HG03571 (cell line): ENCODE measurements around the gene JTB.
A peak's percentile ranks its signal among the peaks of the same experiment; 100 is the strongest.

Experiments used
- ATAC-seq: cut with Tn5 transposase; IDR thresholded peaks from one replicate; pipeline ENCODE4 v1.9.1; 2021; ENCODE audit not compliant: unreplicated experiment

Gene JTB

DNA sequence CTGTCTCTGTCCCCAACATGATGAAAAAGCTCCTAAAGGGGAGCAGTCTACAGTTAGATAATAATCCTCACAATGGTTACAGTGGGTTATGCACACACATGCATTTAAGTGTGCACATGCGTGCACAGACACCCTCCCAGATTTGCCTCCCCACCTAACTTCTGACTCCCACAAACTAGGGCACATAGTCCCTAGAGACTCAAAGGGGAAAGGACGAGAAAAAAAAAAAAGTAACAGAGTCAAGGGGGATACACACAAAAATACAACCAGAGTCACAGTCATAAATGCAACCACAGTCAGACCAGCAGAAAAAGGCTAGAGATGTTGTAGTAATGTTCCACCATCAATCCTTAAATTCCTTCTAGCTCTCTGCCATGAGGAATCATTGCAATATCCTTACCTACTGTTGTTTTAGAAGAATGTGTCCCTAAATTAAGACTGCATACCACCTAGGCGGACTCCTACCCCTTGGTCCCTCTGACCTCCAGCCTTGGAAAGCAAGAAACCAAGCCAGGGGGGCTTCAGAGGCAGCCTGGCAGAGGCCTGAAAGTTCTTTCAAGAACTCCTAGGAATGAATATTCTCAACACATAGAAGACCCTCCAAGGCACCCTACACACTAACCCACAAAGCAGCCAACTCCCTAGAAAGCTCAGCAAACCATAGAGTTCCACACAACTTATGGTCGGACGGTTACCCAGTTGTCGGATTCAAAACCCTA is 20.3 kb downstream of the JTB start:
- no peak for ATAC-seq

DNA sequence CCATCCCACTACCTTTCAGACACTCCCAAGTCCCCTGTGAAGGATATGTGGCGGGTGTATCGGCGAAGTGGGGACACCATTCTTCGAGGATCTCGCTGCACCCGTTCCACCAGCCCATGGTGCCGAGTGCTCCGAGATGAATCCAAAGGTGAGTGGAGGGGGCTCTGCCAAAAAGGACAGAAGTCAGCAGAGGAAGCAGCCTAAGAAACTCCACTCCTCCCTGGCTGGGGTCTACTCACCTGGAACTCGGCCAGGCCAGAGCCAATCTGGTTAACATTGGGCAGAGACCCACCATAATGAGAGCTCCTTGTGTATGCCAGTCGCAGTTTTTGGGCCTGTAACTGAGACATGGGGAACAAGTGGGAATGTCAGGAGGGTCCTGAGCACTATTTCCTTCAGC is 22.6 kb downstream of the JTB start:
- ATAC-seq: no peak

DNA sequence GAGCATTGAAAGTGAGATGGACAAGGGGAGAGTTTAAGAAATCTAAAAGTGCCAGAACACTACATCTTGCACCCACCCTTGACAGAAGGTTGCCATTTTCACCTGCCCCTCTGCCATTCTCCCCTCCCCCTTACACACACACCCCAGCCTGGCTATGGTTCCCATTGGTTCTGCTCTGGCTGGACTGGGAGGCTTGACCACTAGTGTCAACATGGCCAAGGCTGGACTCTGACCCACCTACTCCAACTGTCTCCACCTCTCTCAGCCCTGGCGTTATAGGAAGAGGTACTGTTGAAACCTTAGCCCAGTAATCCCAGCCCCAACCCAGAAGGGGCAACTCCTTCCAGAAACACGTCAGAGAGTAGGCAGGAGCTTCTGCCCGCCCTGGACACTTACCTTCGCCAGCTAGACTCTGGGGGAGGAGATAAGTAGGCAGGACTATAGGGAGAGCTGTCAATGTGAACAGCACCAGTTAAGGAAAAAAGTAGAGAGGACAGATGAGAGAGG is 23.6 kb downstream of the JTB start:
- ATAC-seq: no peak

DNA sequence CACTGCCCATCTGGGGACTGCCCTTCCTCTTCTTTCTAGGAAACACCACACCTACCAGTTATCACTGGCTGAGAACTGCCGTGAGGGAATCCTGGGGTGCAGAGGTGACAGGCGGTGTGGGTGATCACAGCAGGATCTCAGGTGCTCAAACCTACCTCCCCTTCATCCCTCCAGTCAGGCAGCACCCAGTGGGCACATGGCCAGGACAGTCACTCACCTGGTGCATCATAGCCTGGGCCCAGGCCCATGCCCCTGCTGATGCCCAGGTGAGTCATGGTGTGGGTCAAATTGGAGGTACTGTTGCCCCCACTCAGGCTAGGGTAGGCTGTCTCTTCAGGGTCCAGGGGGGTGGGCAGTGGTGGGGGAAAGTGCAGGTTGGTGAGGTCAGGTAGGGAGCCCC is 25.7 kb downstream of the JTB start:
- no peak for ATAC-seq

DNA sequence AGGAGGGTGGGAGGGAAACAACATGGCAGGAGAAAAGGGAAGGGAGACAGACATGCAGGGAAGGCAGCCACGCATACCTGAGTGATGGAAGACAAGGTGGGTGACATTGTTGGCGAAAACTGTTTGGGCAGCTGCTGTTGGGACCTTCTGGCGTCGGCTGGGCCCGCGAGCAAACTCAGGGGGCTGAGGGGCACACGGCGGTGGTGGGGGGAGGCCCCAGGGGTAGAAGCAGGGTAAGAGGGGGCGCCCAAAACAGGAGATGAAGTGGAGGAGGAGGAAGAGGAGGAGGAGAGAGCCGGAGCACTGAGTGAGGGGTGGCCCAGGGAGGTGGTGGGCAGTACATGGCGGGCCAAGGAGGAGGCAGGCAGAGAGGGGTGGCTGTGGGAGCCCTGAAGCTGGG is 26.3 kb downstream of the JTB start:
- no peak for ATAC-seq

DNA sequence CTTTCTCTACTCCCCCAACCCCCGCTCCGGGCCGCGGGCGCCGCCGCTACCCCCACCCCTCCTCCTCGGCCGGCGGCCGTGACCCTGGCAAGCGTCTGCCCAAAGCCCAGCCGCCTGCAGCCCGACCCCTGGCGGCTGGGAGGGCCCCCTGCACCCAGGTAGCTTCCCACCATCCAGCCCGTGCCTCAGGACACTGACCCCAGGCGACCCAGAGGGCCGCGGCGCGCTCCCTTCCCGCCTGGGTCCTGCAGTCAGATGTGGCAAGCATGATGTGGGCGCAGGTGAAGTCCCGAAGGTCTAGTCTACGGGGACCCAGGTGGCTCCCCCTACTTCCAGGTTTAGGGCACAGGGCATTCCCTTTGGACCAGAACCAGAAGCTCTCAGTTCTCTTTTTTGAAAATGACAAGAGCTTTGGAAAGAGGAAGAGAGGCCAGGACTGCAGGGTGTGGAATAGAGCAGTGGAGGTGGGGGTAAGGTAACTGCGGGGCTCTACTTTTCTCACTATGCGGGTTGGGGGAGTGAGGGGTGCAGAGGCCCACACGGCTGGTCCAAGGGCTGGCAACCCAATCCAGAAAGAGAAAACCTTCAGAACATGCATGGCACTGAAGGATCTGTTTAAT is 30.7 kb downstream of the JTB start, which contains the start of gene DENND4B:
DENND4B (minus strand) TSS at position 97 of the 620 bp plus-strand sequence. CDS start 2,344 bp downstream, outside the sequence.
- ATAC-seq: peak; percentile 54

DNA sequence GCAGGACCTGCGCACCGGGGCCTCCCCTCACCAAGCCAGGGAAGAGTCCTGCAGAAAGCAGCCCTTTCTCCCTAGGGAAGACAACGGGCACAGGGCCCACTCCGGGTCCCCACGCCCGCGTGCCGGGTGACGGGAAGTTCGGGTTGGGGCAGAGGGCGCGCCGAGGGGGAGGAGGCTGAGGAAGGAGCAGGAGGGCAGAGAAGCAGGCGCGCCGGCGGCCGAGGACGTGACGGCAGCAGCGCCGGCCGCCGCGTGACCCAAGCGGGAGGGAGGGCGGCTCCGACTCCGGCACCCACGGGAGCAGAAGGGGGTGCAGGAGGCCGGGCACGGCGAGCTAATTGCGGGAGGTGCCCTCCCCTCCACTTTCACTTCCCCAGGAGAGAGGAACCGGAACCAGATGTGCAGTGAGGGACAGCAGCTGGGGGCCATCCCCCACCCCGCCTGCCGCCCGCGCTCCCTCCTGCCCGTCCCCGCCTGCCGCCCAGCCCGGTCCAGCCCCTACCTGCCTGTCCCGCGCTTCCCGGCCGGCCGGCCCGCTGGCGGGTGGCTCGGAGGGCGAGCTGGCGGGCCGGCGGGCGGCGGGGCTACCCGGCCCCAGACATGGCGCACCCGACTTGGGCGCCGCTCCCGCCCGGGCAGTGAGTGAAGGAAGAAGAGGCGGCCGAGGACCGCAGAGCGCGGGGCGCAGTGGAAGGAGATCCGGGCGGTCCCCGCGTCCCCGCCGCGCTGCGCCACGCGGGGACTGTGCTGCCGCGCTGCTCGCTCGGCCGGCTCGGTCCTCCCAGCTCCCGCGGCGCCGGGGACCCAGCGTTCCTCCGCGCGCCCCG is 31.5 kb downstream of the JTB start:
- ATAC-seq: peak; percentile 63

DNA sequence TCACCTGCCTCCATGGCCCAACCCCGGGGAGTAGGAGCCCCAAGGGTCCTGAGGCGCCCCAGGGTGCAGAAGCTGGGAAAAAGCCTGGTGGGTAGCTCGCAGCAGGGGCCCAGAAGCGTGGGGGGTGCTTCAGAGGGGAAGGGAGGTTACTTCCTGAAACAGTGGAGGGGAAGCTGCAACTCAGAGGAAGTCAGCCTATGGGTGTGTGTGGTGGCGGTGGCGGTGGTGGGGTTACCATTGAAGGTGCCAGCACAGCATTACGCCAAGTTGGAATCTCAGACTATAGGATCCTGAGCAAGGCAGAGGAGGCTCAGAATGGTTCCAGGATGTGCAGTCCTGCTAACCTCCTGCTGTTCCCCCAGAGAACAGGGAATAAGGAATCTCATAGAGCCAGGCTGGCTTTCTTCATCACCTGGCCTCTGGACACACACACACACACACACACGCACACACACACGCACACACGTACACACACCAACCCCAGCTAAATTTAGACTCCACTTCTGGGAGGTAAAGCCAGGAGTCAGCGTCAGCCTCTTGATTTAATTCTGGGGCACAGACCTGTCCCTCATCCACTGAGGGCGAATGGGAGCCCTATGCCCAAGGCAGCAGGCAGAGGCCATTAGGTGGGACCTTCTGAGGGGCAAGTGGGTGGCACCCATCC is 32.2 kb downstream of the JTB start:
- peak; percentile 5 for ATAC-seq

DNA sequence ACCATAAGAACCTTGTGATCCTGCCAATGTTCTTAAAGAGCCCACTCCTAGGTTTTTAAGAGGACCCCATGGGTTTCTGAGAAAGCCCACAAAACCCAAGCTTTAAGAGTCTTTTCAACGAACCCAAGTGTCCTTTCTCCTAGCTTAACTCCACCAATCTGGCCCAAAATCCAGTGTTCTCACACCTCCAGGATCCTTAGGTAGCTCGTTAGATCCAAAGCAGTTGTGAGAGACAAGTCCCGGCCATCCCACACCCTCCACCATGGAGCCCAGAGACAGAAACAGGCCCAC is 32.7 kb downstream of the JTB start:
- ATAC-seq: no peak

DNA sequence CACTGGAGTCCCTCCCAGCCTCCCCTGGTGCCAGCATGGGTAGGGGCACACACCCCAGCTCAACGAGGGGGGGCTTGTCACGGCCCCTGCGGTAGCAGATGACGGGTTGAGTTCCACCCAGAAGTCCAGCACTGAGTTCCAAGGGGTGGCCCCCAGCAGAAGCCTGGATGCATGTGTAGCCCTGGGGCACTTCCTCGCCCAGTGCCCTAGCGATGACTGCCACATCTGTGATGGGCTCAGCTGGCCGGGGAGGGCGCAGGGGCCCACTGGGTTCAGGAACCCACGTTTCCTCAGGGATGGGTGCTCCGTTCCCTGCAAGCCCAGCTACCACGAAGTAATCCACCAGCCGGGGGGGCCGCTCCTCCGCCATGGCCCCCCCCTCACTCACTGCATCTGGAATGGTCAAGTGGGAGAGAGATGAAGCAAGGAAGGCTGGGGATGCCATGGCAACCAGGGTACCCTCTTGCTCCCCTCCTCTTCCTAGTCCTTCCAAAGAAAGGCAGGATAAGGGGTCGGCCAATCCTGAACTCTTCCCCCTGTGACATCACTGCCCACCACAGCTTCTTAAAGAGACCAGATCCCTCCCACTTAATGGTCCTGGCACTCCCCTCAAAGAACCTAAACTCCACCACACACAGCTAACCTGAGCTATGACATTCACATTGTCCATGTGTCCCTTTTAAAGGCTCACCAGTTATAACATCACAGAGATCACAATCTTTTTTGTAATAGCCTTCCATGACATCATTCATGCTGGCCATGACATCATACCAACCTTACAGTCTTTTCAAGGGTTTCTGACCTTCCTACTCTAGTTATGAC is 33.3 kb downstream of the JTB start:
- ATAC-seq: no peak

DNA sequence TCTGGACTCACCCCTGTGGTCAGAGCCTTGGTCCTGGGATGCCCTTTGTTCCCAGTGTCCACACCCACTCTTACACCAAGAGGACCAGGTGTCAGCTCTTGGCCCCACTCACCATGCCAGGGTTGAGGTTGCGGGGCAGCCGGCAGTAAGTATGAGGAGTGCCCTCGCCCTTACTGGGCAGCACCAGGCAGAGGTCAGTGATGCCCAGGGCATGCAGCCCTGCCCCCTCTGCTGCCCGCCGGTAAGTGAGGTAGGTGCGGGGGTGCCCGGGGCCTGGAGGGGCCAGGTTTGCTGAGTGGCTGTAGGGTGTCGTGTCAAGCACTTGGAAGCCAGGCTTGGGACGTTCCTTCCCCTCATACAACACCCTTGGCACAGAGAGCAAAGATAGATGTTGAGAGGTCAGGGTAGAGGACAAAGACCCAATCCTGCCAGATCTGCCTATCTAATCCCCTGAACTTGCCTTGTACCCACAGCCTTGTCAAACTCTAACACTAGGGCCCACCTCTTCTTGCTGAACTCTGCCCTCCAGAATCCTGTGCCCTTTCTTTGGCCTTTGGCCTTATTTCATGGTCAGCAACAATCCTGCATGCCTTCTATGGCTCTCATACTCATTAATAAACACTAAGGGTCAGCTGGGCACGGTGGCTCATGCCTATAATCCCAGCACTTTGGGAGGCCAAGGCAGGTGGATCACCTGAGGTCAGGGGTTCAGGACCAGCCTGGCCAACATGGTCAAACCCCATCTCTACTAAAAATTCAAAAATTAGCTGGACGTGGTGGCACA is 34.5 kb downstream of the JTB start:
- ATAC-seq: no peak

DNA sequence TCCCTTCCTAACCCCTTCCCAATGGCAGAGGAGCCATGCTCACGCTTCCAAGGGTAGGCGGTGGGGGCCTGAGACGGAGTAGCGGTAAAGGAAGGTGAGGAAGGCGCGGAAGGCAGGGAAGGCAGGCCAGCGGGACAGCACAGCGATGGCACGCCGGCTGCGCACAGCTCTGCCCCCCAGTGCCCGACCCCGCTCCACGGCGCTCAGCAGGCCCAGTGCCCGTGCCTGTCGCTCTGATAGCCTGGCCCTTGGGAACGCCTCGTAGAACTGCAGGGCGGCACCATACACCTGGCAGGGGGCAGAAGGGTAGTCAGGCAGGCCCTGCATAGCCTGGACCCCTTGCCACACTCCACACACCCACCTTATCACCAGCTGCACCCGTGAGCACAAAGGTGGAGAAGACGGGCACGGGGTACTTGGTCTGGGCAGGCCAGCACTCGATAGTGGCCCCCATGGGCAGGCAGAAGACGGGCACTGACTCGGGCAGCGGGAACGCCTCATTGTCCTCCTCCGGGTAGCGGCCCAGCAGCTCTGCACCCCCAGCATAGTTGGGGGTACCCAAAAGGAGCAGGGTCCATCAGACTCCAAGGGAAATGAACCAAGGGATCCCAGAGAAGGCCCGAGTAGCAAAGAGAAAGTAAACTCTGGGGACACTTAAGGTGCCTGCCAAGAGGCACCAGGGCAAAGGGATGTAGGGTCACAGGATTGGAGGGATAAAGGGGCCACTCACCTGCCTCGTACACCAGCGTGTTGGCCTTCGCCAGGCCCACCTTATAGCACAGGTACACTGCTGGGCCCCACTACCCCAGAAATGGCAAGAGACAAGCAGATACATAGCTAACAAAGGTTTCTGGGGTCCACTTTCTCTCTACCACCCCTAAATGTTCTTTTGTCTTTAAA is 35.4 kb downstream of the JTB start:
- ATAC-seq: no peak

DNA sequence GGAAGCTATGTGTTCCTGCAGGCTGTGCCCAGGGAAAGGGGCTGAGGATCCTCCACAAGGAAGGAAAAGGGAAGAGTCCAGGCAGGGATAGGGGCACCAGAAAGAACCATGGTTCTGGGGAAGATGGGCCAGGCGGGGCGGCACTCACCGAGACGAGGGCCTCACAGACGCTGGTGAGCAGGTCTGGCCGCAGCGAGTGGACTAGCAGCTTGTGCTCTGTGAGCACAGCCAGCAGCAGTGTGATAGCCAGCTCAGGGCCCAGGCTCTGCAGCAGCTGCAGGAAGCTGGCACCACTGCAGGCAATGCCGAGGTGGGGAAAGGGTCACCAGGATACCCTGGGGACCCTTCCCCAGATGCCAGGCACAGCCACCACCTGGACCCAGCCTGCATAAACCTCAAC is 36.7 kb downstream of the JTB start:
- ATAC-seq: no peak

DNA sequence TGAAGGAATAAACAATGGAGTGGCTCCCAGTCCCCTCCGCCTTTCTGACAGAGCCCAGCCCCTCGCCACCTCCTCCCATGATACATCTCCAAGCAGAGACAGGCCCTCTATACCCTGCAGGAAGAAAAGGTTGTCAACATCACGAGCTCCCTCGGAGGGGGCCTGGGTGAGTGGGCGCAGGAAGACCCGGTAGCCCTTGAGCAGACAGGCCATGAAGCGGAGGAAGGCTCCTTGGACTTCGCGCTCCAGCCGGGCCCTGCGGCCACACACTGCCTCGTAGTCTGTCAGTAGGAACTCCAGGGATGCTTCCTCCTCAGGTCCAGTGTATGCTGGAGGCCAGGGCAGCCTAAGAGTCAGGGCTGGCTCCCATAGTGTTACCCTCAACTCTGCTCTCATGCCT is 38.0 kb downstream of the JTB start:
- no peak for ATAC-seq

DNA sequence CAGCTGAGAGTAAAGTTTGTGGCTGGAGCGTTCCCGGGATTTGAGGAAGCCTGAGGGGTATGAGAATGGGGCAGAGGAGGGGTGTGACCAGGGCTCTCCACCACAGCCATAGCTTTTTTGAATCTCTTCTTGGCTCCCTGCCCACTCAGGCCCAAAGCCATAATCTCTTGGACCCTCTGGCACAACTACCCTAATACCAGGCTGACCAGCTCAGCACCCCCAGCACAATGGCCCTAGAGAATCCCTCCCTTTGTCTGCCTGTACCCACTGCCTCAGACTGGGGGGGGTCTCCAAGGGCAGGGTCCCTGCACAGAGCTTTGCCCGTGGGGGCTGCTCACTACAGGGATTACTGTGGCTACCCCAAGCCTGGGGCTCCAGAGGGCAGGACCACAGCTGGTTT is 38.5 kb downstream of the JTB start:
- ATAC-seq: no peak

DNA sequence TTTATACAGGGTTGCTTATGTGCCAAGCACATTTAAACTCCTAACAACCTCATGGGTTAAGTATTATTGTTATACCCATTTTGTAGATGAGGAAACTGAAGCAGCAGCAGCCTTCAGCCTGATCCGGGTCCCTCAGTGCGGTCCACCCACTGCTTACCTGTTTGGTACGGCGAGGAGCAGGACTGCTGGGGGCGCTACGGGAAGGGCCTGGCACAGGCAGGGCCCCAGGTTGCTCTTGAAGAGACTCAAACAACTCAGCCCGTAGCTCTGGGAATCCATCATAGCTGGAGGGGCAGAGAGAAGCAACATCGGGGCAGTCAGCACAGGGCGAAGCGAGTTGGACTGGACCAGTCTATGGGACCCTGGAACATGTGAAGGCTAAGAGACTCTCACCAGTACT is 40.1 kb downstream of the JTB start:
- no peak for ATAC-seq

DNA sequence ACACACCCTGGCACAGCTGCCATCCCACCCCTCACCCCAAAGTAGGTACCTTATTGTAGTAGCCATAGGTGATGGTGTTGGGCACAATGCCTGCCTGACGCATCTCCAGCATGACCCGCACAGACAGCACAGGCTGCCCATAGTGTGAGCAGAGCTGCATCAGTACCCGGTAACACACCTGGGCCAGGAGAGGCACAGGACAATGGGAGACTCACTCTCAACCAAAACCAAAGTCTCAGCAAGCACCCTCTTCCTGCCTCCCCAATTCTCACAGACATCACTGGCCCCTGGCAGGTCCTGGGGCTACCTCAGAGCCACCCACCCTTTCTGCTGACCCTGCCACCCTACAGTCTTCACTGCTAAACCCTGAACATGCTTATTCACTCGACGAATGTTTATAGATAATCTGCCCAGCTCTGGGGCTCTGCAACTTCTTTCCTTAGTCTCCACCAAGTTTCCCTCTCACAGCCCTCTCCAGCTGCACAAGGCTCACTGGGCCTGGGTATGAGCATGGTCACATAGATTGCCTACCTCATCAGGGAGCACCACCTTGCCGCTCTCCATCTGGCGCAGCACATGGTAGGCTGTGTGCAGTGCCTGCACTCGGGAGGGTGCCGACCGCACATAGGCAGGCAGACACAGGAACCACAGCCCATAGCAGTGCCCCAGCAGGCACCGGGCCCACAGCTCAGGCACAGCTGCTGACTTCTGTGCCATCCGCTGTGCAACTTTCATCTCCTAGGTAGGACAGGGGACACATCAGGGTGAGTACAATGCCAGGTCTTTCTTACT is 41.3 kb downstream of the JTB start:
- no peak for ATAC-seq

DNA sequence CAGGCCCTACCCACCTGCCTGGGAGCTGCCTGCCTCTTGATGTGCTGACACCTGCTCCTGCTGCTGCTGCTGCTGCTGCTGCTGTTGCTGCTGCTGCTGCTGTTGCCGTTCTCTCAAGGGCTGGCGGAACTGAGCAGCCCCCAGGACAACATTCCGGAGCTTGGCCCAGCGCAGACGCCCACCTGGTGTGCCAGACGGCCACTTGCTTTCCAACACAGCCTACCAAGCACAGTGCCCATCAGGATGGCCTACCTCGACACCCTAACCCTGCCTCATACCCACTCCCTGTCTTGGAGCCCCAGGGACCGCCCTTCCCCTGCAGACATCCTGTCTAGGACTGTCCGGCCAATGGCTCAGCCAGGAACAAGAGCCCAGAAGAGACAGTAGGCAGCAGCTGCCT is 42.7 kb downstream of the JTB start:
- no peak for ATAC-seq
